ENCODE measurements around the gene EIF2D.
"Not testable (repeated sequence)": the region's sequence is repeated elsewhere in the genome, so short reads cannot be mapped to it uniquely, and the experiment has no call there.

The EIF2D gene

GRCh38 chr1:206628916-206629315 lies 16.7 kb upstream of the EIF2D start:
- no peaks in the 10 kb centered on the region for H3K36me3 ChIP-seq (ENCODE audit: control insufficient read depth in 1 of 2, insufficient read depth in 2 of 2, low read length in 2 of 2)
- no peaks in the 10 kb centered on the region for H3K4me1 ChIP-seq (ENCODE audit: control insufficient read depth in 1 of 2, insufficient read depth in 2 of 2, low read length in 2 of 2)
- H3K27ac ChIP-seq (ENCODE audit: low read depth, low read length), result no peak overlapping the region
- no peak overlapping the region for H3K4me3 ChIP-seq (ENCODE audit: low read depth, low read length)
- no peak for DNase-seq
- no peak overlapping the region for H2BK120ac ChIP-seq (ENCODE audit: insufficient read depth, low read length, poor library complexity)
- H2AK5ac ChIP-seq (ENCODE audit: low read length), result no peak overlapping the region
- no peaks in the 10 kb centered on the region for H3K9me3 ChIP-seq (ENCODE audit: insufficient read depth, low read depth, low read length)
- H3K79me2 ChIP-seq (ENCODE audit: control insufficient read depth, insufficient read depth, low read length, poor library complexity), result no peaks in the 10 kb centered on the region
- no peak overlapping the region for H3K18ac ChIP-seq (ENCODE audit: low read length)
- no peak overlapping the region for H3K9ac ChIP-seq (ENCODE audit: low read length)
- H2BK5ac ChIP-seq (ENCODE audit: low read depth, low read length, poor library complexity), result no peak overlapping the region
- H4K12ac ChIP-seq (ENCODE audit: low read depth, low read length), result no peak overlapping the region
- no peak overlapping the region for H4K91ac ChIP-seq (ENCODE audit: low read depth, low read length)
- no peak overlapping the region for H2BK12ac ChIP-seq (ENCODE audit: low read length)
- no CpG with 5 or more reads among the region's 1 CpG for WGBS (ENCODE audit: extremely low coverage, insufficient coverage, insufficient read length)
- H3K14ac ChIP-seq (ENCODE audit: low read length), result no peak overlapping the region
- H3K27me3 ChIP-seq (ENCODE audit: insufficient read depth, low read length), result no peaks in the 10 kb centered on the region
- H2AFZ ChIP-seq (ENCODE audit: insufficient read depth, low read length, poor library complexity), result no peak overlapping the region
- H3K23ac ChIP-seq (ENCODE audit: low read length), result no peak overlapping the region
- no peak overlapping the region for H4K8ac ChIP-seq (ENCODE audit: low read depth, low read length)
- no peak overlapping the region for H3K4ac ChIP-seq (ENCODE audit: low read depth, low read length)
- no peaks in the 10 kb centered on the region for H3K79me1 ChIP-seq (ENCODE audit: low read length)
- no peak overlapping the region for H3K4me2 ChIP-seq (ENCODE audit: low read length)

GRCh38 chr1:206626396-206626795 lies 14.1 kb upstream of the EIF2D start:
- not testable (repeated sequence) for H3K9ac ChIP-seq (ENCODE audit: low read length); H4K91ac ChIP-seq (ENCODE audit: low read depth, low read length); H2BK12ac ChIP-seq (ENCODE audit: low read length); H3K4me1 ChIP-seq (ENCODE audit: control insufficient read depth in 1 of 2, insufficient read depth in 2 of 2, low read length in 2 of 2); H3K79me1 ChIP-seq (ENCODE audit: low read length); DNase-seq; H3K9me3 ChIP-seq (ENCODE audit: insufficient read depth, low read depth, low read length); H3K4me3 ChIP-seq (ENCODE audit: low read depth, low read length); H2AK5ac ChIP-seq (ENCODE audit: low read length); H3K27me3 ChIP-seq (ENCODE audit: insufficient read depth, low read length); H2BK120ac ChIP-seq (ENCODE audit: insufficient read depth, low read length, poor library complexity); H4K8ac ChIP-seq (ENCODE audit: low read depth, low read length); H3K18ac ChIP-seq (ENCODE audit: low read length); H2BK5ac ChIP-seq (ENCODE audit: low read depth, low read length, poor library complexity); H3K4ac ChIP-seq (ENCODE audit: low read depth, low read length); H3K14ac ChIP-seq (ENCODE audit: low read length); H3K36me3 ChIP-seq (ENCODE audit: control insufficient read depth in 1 of 2, insufficient read depth in 2 of 2, low read length in 2 of 2); H3K23ac ChIP-seq (ENCODE audit: low read length); H2AFZ ChIP-seq (ENCODE audit: insufficient read depth, low read length, poor library complexity); H4K12ac ChIP-seq (ENCODE audit: low read depth, low read length); H3K79me2 ChIP-seq (ENCODE audit: control insufficient read depth, insufficient read depth, low read length, poor library complexity); H3K4me2 ChIP-seq (ENCODE audit: low read length); H3K27ac ChIP-seq (ENCODE audit: low read depth, low read length)
- no CpG with 5 or more reads among the region's 2 CpGs for WGBS (ENCODE audit: extremely low coverage, insufficient coverage, insufficient read length)

GRCh38 chr1:206609229-206609991 lies 2.9 kb downstream of the EIF2D start:
- H2BK120ac ChIP-seq (ENCODE audit: insufficient read depth, low read length, poor library complexity), result no peak overlapping the region

GRCh38 chr1:206608108-206608698 lies 4.1 kb downstream of the EIF2D start:
- H2AK5ac ChIP-seq (ENCODE audit: low read length), result no peak overlapping the region
- H3K23ac ChIP-seq (ENCODE audit: low read length), result no peak overlapping the region
- no peak overlapping the region for H4K12ac ChIP-seq (ENCODE audit: low read depth, low read length)
- no peak overlapping the region for H4K91ac ChIP-seq (ENCODE audit: low read depth, low read length)
- no peak overlapping the region for H2AFZ ChIP-seq (ENCODE audit: insufficient read depth, low read length, poor library complexity)
- H2BK5ac ChIP-seq (ENCODE audit: low read depth, low read length, poor library complexity), result no peak overlapping the region
- peaks cover 4% of the 10 kb centered on the region for H3K79me2 ChIP-seq (ENCODE audit: control insufficient read depth, insufficient read depth, low read length, poor library complexity)
- no peak overlapping the region for H3K14ac ChIP-seq (ENCODE audit: low read length)
- no peak overlapping the region for H3K4ac ChIP-seq (ENCODE audit: low read depth, low read length)
- H2BK120ac ChIP-seq (ENCODE audit: insufficient read depth, low read length, poor library complexity), result no peak overlapping the region
- peaks cover 2 to 4% of the 10 kb centered on the region in 2 experiments for H3K36me3 ChIP-seq (ENCODE audit: control insufficient read depth in 1 of 2, insufficient read depth in 2 of 2, low read length in 2 of 2)
- H3K4me2 ChIP-seq (ENCODE audit: low read length), result no peak overlapping the region
- H3K9me3 ChIP-seq (ENCODE audit: insufficient read depth, low read depth, low read length), result no peaks in the 10 kb centered on the region
- WGBS (ENCODE audit: extremely low coverage, insufficient coverage, insufficient read length), result no CpG with 5 or more reads among the region's 7 CpGs
- peaks cover 4% of the 10 kb centered on the region for H3K79me1 ChIP-seq (ENCODE audit: low read length)
- H3K4me3 ChIP-seq (ENCODE audit: low read depth, low read length), result no peak overlapping the region
- H3K27ac ChIP-seq (ENCODE audit: low read depth, low read length), result no peak overlapping the region
- peaks cover 0 to 2% of the 10 kb centered on the region in 2 experiments for H3K4me1 ChIP-seq (ENCODE audit: control insufficient read depth in 1 of 2, insufficient read depth in 2 of 2, low read length in 2 of 2)
- no peaks in the 10 kb centered on the region for H3K27me3 ChIP-seq (ENCODE audit: insufficient read depth, low read length)
- no peak overlapping the region for H3K18ac ChIP-seq (ENCODE audit: low read length)
- peak; percentile 19 to 61 for DNase-seq
- H4K8ac ChIP-seq (ENCODE audit: low read depth, low read length), result no peak overlapping the region
- H2BK12ac ChIP-seq (ENCODE audit: low read length), result no peak overlapping the region
- H3K9ac ChIP-seq (ENCODE audit: low read length), result no peak overlapping the region

More at GRCh38 chr1:206609229-206609991, 2.9 kb downstream of the EIF2D start:
- no peak overlapping the region for H3K4ac ChIP-seq (ENCODE audit: low read depth, low read length)
- no peak overlapping the region for H3K14ac ChIP-seq (ENCODE audit: low read length)
- H4K12ac ChIP-seq (ENCODE audit: low read depth, low read length), result no peak overlapping the region
- H3K9ac ChIP-seq (ENCODE audit: low read length), result no peak overlapping the region
- H3K4me2 ChIP-seq (ENCODE audit: low read length), result no peak overlapping the region
- H3K79me1 ChIP-seq (ENCODE audit: low read length), result peaks cover 4% of the 10 kb centered on the region
- no peak overlapping the region for H2AK5ac ChIP-seq (ENCODE audit: low read length)
- no CpG with 5 or more reads among the region's 4 CpGs for WGBS (ENCODE audit: extremely low coverage, insufficient coverage, insufficient read length)
- H3K9me3 ChIP-seq (ENCODE audit: insufficient read depth, low read depth, low read length), result no peaks in the 10 kb centered on the region
- no peak overlapping the region for H3K18ac ChIP-seq (ENCODE audit: low read length)
- no peaks in the 10 kb centered on the region for H3K27me3 ChIP-seq (ENCODE audit: insufficient read depth, low read length)
- H3K27ac ChIP-seq (ENCODE audit: low read depth, low read length), result no peak overlapping the region
- no peak overlapping the region for H3K4me3 ChIP-seq (ENCODE audit: low read depth, low read length)
- H3K4me1 ChIP-seq (ENCODE audit: control insufficient read depth in 1 of 2, insufficient read depth in 2 of 2, low read length in 2 of 2), result peaks cover 0 to 2% of the 10 kb centered on the region in 2 experiments
- H3K36me3 ChIP-seq (ENCODE audit: control insufficient read depth in 1 of 2, insufficient read depth in 2 of 2, low read length in 2 of 2), result peaks cover 2 to 4% of the 10 kb centered on the region in 2 experiments
- no peak overlapping the region for H2BK5ac ChIP-seq (ENCODE audit: low read depth, low read length, poor library complexity)
- H2AFZ ChIP-seq (ENCODE audit: insufficient read depth, low read length, poor library complexity), result no peak overlapping the region
- no peak overlapping the region for H4K8ac ChIP-seq (ENCODE audit: low read depth, low read length)
- no peak for DNase-seq
- peaks cover 4% of the 10 kb centered on the region for H3K79me2 ChIP-seq (ENCODE audit: control insufficient read depth, insufficient read depth, low read length, poor library complexity)
- H3K23ac ChIP-seq (ENCODE audit: low read length), result no peak overlapping the region
- no peak overlapping the region for H2BK12ac ChIP-seq (ENCODE audit: low read length)
- H4K91ac ChIP-seq (ENCODE audit: low read depth, low read length), result no peak overlapping the region

Data from trophoblast cell (in vitro differentiated cells and primary cell).